Tongue (tissue), 2 donors: Measurements from ENCODE around the gene UXS1. TPM values are rescaled to one million over a fixed set of nuclear protein-coding genes. Genes with fewer than 3 reads are reported as not detected.
"Not testable (repeated sequence)": the region's sequence is repeated elsewhere in the genome, so short reads cannot be mapped to it uniquely, and the experiment has no call there.

ENCODE experiments used
- DNase-seq: peaks from one replicate; pipeline ENCODE4 v3.0.0-alpha.2; 2015
- total RNA-seq: library from RNA; depleted of rRNA; stranded (reverse); fragments of >200 nt; gene quantifications from one replicate; pipeline ENCODE4 v1.2.3, GENCODE V29; 2014

UXS1 gene
- total RNA-seq = 67.4 TPM

DNA sequence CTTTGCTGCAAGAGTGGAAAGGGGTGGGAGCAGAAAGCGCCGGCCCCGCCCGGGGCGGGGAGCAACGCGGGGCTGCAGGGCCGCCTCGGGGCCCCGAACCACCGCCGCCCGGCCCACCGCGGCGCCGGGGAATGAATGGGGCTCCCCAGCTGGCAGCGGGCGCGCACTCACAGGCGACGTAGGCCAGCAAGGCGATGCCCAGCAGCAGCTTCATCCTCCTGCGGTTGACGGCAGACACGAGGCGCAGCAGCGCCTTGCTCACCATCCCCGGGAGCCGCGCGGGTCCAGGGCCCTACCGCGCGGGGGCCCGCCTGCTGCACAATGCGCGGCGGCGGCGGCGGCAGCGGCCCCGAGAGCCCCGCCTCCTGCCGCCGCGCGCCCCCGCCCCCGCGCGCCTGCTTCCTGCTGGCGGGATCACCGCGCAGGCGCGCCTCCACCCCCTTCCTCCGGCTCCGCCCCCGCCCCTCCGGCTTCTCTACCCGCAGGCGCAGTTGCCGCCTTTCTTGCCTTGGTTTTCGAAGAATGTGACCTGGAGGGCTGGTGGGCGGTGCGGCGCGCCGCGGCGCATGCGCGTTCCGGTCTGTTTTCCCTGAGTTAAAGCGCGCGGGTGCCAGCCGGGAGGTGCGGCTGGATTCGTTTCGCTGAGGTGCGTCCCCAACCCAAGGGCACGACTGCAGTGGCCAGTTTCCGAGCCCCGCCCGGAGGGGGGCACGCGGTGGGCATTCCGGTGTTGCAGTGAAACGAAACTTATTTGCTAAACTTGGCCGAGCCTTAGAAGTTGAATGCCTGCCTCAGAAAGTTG lies at the start of gene UXS1:
TSS of gene UXS1 (minus strand) at position 325 of the 802 bp plus-strand sequence. CDS start at position 265, 60 bp downstream.
- peak; percentile 99 for DNase-seq

DNA sequence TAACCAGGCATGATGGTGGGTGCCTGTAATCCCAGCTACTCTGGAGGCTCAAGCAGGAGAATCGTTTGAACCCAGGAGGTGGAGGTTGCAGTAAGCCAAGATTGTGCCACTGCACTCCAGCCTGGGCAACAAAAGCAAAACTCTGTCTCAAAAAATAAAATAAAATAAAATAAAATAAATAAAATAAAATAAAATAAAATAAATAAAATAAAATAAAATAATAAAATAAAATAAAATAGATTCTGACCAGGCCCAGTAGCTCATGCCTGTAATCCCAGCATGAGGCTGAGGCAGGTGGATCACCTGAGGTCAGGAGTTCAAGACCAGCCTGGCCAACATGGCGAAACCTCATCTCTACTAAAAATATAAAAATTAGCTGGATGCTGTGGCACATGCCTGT lies 45.4 kb upstream of the UXS1 start:
- not testable (repeated sequence) for DNase-seq

DNA sequence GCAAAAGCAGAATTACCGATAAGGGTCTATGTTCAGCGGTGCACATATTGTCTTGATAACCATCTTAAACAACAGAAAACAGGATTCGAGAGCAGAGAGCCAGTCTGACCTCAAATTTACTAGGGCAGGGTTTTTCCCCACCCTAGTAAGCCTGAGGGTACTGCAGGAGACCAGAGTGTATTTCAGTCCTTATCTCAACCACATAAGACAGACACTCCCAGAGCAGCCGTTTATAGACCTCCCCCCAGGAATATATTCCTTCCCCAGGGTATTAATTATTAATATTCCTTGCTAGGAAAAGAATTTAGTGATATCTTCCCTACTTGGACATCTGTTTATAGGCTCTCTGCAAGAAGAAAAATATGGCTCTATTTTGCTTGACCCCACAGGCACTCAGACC lies 41.3 kb upstream of the UXS1 start:
- DNase-seq = not testable (repeated sequence)

DNA sequence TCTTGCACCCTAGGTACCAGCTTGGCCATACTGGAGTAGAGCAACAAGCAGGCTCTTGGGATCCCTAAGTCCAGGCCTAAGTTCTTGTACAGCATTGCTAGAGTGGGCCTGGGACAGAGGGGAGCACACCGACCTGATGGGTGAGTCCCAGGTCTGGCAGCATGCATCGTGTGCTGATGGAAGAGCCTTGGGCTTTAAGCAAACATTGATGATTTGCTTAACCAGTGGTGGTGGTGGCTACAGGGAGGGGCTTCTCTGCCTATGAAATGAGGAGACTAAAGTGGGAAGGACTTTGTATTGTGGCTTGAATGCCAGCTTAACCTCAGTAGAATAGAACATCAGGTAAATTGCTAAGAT lies 39.2 kb upstream of the UXS1 start:
- DNase-seq = no peak

DNA sequence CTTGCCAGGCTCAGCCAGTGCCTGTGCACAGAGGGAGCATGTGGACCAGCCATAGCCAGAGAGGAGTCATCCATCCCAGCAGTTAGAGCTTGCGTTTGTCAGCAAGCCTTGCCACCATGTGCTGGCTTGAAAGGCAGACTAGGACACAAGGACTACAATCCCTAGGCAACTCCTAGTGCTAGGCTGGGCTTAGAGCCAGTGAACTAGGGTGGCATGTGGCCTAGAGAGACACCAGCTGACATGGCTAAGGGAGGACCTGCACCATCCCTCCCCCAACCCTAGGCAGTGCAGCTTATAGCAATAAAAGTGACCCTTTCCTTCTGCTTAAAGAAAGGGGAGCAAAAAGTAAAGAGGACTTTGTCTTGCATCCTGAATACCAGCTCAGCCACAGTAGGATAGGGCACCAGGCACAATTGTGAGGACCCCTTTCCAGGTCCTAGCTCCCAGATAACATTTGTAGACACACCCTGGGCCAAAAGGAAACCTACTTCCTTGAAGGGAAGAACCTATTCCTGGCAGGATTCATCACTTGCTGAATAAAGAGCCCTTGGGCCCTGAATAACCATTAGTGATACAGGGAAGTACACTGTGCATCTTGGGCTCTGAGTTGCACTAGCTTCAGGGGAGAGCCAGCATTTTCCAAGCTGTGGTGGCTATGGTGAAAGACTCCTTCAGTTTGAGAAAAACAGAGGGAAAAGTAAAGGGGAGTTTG lies 38.7 kb upstream of the UXS1 start:
- peak; percentile 13 for DNase-seq

DNA sequence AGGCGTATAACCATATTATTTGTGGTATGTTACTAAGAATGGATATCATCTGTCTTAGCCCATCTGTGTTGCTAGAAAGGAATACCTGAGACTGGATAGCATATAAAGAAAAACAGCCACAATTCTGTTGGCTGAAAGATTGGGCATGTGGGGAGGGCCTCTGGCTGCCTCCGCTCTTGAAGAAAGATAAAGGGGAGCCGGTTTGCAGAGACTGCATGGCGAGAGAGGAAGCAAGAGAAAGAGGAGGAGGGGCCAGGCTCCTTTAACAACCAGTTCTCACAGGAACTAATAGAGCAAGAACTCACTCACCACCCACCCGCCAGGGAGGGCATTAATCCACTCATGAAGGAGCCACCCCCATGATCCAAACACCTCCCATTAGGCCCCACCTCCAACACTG lies 29.2 kb upstream of the UXS1 start:
- no peak for DNase-seq

DNA sequence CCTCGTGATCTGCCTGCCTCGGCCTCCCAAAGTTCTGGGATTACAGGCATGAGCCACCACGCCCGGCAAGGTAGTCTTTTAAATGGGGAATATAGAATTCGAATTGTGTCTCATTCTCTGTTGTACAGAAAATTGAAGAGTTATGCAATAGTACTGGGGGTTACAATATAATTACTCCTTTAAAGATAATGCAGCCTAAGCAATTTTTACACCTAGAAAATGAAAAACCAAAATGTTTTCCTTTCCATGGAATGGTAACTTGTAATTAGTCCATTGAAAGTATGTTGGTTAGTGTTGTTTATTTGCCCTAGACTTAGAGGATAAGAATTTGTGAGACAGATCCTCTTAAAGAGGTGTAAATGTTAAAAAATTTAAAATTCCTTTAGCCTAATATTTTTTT lies 28.0 kb upstream of the UXS1 start:
- not testable (repeated sequence) for DNase-seq

DNA sequence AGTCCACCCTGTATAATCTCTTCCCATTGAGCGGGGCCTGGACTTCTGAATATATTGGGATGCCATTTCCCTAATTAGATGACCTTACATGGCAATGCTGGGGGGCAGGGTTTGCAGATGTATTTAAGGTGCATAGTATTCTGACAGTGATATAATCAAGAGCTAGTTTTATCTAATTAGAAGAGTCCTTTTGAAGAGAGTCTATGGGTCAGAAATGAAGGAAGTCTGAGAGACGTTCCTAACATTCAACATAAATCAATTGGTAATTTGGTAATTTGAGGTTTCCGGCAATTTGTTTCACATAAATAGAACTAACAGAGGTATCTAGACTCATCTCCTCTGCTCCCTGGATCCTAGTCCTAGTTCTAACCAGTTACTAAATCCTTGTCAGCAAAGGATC lies 25.7 kb upstream of the UXS1 start:
- peak; percentile 3 for DNase-seq

DNA sequence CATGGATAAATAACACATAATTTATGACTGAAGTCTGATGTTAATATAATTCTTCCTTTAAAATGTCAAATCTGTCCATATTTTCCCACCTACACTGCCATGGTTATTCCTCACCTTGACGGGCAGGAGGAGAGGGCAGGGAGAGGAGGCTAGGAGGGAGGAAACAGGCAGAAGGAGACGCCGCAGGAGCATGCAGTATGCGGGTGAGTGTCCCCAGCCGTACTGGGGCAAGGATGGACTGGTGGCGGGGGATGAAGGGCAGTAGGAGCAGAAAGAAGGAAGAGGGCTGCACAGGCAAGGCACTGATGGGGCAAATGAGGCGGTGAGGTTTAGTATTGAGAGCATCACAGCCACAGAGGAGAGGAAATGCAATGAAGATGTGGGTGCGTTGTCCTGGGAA lies 25.1 kb upstream of the UXS1 start:
- not testable (repeated sequence) for DNase-seq

DNA sequence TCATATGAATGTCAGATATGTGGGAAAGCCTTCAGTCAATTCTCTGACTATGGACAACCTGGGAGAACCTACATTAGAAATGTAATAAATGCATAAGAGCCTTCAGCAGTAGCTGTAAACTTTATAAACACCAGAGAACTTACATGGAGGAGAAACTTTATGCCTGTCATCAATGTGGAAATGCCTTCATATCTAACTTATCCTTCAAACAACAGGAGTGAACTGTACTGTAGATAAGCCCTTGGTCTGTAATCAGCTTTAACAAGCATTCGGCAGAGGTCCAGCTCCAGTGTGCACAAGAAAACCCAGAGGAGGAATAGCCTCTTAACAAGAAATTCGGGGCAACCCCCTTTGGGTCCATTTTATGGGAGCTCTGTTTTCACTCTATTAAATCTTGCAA lies 14.8 kb upstream of the UXS1 start:
- no peak for DNase-seq

DNA sequence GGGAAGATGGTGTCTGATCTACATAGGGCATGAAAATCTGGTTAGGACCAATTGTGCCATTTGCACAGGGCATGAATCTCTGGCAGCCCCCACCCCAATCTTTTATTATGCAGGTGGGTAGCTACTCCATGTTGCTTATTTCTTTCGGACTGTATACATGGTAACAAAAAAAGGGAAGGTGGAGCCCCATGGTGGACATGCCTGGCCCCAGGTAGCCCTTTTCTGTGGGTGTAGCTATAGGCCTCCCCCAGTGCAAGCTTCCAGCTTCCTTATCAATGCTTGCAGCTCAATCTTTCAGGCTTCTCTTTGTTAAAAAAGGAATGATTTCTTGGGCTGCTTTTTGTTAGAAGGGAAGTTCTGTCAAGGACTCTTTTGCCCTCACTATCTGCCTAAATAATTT lies 14.3 kb upstream of the UXS1 start:
- DNase-seq = no peak

DNA sequence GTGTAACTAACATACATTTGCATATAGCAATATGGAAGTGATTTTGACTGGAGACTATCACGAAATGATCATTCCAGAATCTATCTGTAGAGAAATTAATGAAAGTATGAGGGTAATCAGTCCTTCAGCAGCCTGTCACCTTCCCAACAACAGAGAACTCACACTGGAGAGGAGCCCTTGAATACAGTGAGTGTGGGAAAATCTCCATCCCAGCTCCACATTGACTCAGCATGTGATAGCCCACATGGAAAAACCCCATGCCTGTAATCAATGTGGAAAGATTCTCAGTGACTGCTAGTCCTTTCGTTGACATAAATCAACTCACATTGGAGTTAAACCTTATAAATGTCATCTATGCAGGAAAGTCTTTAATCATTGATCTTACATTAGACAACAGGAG lies 13.1 kb upstream of the UXS1 start:
- DNase-seq = no peak

DNA sequence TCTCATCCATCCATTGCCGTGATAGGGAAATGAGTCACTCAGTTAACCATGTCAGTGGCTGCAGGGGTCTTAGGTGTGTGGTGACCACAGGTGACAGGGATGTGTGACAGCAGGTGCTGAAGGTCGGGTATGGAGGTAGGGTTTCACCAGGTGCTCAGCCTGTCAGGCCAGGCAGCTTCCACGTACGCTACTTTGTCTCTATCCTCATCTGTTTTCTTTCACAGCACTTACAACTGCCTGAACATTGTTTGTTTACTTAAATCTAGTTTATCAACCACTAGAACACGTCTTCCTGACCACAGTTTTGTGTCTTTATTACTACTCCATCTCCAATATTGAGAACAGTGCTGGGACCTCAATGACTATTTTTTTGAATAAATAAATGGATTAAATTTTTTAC lies 11.4 kb upstream of the UXS1 start:
- DNase-seq = no peak

DNA sequence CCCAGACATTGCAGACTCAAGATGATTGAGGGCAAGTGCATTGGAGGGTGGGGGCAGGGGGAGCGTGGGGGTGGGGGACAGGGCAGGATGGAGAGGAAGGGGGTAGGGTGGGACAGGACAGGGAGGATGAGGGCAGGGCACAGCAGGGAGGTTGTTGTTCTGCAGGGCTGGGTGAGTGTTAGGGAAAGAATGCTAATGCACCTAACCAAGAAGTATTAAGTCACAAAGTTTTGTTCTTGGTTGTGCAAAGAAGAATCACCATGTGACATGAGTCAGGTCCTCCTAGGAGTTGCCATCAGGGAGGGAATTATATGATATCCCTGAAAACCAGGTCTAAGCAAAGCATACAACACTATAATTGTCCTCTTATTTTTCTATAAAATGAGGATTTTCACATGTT lies 10.4 kb upstream of the UXS1 start:
- DNase-seq = not testable (repeated sequence)

DNA sequence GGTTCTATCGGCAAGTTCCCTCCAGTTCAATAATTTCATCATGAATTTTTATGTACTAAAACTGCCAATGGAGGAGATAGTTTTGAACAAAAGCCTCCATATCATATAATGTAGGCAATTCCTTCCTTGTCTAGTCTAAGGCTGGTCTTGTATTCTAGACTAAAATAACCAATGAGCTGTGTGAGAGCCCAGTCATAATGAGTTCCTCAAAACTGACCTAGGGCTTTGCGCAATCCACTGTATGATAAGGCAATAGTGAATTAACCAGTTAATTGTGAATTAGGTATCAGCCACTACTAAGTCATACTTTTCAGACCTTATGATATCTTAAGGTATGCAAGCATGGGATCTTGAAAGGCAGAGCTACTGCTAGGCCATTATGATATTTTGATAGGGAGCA lies 7.6 kb upstream of the UXS1 start:
- no peak for DNase-seq

DNA sequence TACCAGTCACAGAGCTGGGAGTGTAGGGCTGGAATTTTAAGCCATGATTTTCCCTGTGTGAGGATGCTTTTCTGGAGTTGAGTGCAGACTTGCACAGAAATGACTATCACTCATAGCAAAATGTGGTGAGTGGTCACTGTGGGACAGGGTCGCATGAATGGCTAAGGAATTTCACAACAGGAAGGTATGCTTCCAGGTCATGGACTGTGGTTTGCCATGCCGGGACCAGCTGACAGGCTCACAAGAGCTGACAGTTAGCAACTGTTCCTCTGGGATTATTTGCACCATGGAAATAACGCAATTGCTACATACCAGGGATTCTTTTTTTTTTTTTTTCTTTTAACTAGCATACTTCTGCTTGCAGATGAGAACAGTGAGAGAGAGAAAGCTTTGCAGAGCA lies 3.8 kb upstream of the UXS1 start:
- DNase-seq = peak; percentile 51

DNA sequence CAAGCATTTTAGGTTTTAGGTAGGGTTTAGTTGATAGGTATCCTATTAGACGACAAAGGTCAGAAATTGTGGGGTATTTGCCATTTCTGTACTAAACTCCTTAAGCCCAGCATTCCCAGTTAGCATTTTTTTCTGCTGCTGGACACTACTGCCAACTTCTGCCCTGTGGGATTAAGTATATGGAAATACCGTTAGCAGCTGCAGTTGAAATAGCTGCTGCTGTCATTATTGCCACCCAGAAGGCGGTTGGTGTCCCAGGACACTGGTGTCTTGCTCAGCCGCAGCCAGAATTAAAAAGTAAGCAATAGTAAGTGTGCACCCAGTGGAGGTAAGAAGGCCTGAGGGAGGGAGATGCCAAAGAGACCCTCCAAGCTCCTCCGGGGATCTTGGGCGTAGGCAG lies 1.9 kb upstream of the UXS1 start:
- peak; percentile 45 for DNase-seq

DNA sequence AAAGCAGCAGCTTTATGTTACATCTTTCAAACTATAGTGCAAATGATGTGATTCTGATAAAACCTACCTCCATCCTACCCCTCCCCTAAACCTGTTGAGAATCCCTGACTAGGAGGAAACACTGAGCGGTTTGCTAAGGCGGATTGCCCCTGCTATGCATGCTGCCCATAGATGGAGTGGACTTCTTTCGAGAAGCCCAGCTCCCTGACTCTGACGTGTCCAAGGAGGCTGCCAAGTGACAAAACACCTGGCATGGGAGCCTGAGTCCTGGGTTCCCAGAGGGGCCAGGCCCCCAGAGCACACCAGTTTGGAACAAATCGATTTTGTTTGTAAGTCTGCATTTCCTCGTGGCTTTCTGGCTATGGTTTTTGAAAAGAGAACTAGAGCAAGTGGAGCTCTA lies 1.4 kb upstream of the UXS1 start:
- no peak for DNase-seq

DNA sequence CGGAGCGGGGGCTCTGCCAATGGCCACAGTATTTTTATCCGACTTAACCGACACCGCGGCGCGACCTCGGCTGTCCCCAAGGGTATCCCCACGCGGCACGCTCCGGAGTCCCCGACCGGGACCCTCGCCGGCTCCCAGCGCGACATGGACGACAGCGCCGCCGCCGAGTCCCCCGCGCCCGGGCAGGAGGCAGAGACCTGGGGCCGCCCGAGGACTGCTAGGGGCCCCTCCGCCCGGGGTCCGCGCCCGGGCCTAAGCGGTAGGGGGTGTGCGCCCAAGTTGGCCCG lies 468 bp downstream of the UXS1 start:
- DNase-seq = no peak

DNA sequence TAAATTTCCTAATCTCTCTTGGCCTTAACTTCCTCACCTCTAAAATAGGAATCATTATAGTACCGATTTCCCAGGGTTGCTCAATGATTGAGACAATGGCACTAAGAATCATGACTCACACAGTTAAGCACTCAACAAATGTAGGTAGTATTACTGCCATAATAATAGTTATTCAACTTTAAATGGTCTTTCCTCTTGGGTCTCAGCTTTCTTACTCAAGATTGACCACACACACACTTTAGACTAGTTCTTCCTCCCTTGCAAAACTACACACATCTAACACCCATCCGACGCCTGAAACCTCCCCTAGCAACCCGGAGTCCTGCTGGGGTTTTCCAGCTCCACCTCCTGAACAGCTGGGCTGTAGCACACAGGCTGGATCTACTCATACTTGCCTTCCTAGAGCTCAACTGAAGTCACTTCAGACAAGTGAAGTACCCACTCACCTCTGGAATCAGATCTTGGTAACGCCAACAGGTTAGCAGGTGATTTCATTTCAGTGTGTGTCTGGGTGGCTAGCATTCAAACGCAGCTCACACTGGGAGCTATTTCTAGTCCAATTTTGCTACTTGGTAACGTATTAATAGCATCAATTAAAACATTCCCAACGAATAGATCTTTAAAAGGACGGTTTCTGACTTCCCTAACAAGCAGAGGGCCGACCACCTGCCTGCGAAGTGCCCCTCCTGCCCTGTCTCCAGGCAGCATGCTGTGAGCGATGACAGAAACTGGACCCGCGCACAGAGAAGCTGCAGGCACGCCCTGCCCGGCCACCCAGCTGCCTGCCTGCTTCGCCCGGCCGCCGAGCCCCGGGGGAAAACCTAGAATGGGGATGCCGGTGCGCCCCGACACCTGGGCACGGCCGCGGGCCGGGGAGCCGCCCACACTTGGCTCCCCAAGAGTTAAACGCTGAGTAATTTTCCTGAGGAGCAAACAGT lies 1.1 kb downstream of the UXS1 start:
- DNase-seq = peak; percentile 74

DNA sequence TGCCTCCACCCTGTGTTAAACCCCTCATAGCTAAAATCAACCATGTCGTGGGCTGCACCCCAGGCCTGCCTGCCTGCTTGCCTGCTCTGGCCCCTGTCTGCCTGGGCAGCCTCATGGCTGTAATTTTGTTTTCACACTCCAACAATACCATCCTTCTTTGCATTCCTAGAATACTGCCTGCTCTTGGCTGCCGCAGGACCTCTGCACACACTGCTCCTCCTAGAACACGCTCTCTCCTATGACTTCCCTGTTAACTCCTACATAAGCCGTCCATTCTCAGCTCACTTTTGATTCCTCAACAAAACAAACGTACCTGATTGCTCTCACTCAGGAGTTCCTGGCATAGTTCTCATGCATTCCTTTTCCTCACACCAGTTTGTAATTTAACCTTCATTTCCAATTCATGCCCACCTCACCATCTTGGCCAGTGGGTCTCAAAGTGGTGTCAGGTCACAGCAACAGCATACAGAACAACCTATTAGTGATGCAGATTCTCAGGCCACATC lies 2.5 kb downstream of the UXS1 start:
- DNase-seq = no peak

DNA sequence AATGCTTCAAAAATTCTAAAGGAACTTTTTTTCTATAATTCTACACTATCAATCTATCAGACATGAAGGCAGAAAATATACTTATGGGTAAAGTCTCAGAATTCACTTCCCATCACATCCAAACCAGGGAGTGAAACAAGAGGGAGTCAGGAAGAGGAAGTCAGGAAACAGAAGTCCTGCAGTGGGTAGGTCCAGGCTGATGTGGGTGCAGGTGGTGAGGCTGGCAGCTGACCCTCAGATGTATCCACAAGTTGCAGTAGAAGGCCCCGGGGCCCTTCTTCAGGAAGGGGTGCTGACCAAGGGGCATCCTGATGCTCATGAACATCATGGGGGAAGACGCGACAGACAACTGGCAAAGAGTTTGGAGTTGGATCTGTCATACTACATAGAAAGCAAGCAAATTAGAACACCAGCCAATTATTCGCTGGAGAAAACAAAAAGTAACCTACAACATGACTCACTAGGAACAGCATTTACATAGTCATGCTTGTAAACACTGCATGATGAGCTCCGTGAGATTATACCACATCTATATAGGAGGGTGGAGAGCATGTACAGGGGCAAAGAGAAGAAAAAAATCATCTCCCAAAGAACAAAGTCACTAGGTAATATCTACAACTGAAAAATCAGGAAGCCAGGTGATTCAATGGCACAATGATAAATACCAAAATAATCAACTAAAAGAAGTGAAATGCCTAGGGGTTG lies 4.2 kb downstream of the UXS1 start:
- no peak for DNase-seq
